ENCODE results near the gene ADAMTS12. TPM values are rescaled to one million over a fixed set of nuclear protein-coding genes. Genes with fewer than 3 reads are reported as not detected.

Gene ADAMTS12

GRCh38 chr5:33474931-33475499 is 416.8 kb downstream of the ADAMTS12 start:
- no peak overlapping the region for H3K4me2 ChIP-seq (ENCODE audit: insufficient read depth, low read length, poor library complexity, severe bottlenecking)
- H4K91ac ChIP-seq (ENCODE audit: low read depth, low read length, poor library complexity) = no peak overlapping the region
- no peak for DNase-seq (ENCODE audit: low spot score)
- no peak overlapping the region for H3K4me3 ChIP-seq (ENCODE audit: low read length in 2 of 2)
- H3K9ac ChIP-seq (ENCODE audit: low read depth, low read length, poor library complexity) = no peak overlapping the region
- no CpG with 5 or more reads among the region's 3 CpGs for WGBS, 2 donors (ENCODE audit: extremely low coverage in 2 of 2, insufficient read length in 2 of 2, insufficient replicate concordance in 1 of 2)
- H3K4me1 ChIP-seq (ENCODE audit: control insufficient read depth in 2 of 2, insufficient read depth in 1 of 2, low read depth in 1 of 2, low read length in 2 of 2) = no peaks in the 10 kb centered on the region
- no peak overlapping the region for H3K14ac ChIP-seq (ENCODE audit: low read length)
- H4K8ac ChIP-seq (ENCODE audit: low read depth, low read length) = no peak overlapping the region
- no peak overlapping the region for H3K4ac ChIP-seq (ENCODE audit: low read length)
- no peak overlapping the region for H2BK12ac ChIP-seq (ENCODE audit: low read length)
- H2BK120ac ChIP-seq (ENCODE audit: low read depth, low read length) = no peak overlapping the region
- no peaks in the 10 kb centered on the region for H3K27me3 ChIP-seq (ENCODE audit: control insufficient read depth in 3 of 3, insufficient read depth in 3 of 3, low read depth in 1 of 3, low read length in 3 of 3)
- peaks cover 0 to 6% of the 10 kb centered on the region in 2 donors for H3K9me3 ChIP-seq (replicated peaks in 1 of 2; ENCODE audit: control insufficient read depth in 2 of 2, insufficient read depth in 1 of 2, low read depth in 1 of 2, low read length in 2 of 2)
- H3K18ac ChIP-seq (ENCODE audit: low read length) = no peak overlapping the region
- no peak overlapping the region for H2AFZ ChIP-seq (ENCODE audit: low read length)
- H2BK15ac ChIP-seq (ENCODE audit: low read length) = no peak overlapping the region
- H3K79me1 ChIP-seq (ENCODE audit: low read depth, low read length) = peaks cover 1% of the 10 kb centered on the region
- no peak overlapping the region for H2BK5ac ChIP-seq (ENCODE audit: low read length)
- no peak overlapping the region for H3K23ac ChIP-seq (ENCODE audit: low read depth, low read length, poor library complexity)
- H2AK5ac ChIP-seq (ENCODE audit: low read depth, low read length) = no peak overlapping the region
- H3K27ac ChIP-seq (replicated peaks; ENCODE audit: low read length) = no peak overlapping the region
- peaks cover 15 to 90% of the 10 kb centered on the region in 2 donors for H3K36me3 ChIP-seq (replicated peaks in 1 of 2; ENCODE audit: control insufficient read depth in 2 of 2, insufficient read depth in 2 of 2, low read length in 2 of 2)

DNA sequence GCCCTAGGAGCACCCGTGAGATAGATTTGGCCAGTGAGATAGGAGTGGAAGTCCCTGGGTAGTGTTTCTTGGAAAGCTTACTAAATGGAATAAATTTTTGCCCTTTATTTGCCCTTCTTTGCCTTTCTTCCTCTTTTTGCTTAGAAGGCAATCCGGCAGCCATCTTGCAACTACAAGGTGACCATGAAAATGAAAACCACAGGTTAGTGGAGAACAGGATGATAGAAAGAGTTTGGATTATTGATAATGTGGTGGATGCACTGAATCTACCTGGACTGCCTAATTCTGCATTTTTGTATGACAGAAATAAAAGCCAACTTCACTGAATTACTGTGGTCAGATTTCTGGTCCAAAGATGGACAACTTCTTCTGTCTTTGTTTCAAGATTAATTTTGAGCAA is 417.8 kb downstream of the ADAMTS12 start:
- Histone ChIP-seq H3K27me3 (ENCODE audit: control insufficient read depth in 3 of 3, insufficient read depth in 3 of 3, low read depth in 1 of 3, low read length in 3 of 3) (no peaks in the 10 kb centered on the region), H4K8ac (ENCODE audit: low read depth, low read length) (no peak overlapping the region), H4K91ac (ENCODE audit: low read depth, low read length, poor library complexity) (no peak overlapping the region), H3K4me1 (ENCODE audit: control insufficient read depth in 2 of 2, insufficient read depth in 1 of 2, low read depth in 1 of 2, low read length in 2 of 2) (no peaks in the 10 kb centered on the region), H3K9ac (ENCODE audit: low read depth, low read length, poor library complexity) (no peak overlapping the region), H3K18ac (ENCODE audit: low read length) (no peak overlapping the region), H2BK120ac (ENCODE audit: low read depth, low read length) (no peak overlapping the region), H3K4me3 (ENCODE audit: low read length in 2 of 2) (no peak overlapping the region), H3K14ac (ENCODE audit: low read length) (no peak overlapping the region), H2BK5ac (ENCODE audit: low read length) (no peak overlapping the region), H3K4ac (ENCODE audit: low read length) (no peak overlapping the region), H3K23ac (ENCODE audit: low read depth, low read length, poor library complexity) (no peak overlapping the region), H2BK12ac (ENCODE audit: low read length) (no peak overlapping the region), H3K9me3 (replicated peaks in 1 of 2; ENCODE audit: control insufficient read depth in 2 of 2, insufficient read depth in 1 of 2, low read depth in 1 of 2, low read length in 2 of 2) (peaks cover 0 to 6% of the 10 kb centered on the region in 2 donors), H2AFZ (ENCODE audit: low read length) (no peak overlapping the region), H3K79me1 (ENCODE audit: low read depth, low read length) (no peaks in the 10 kb centered on the region), H3K36me3 (replicated peaks in 1 of 2; ENCODE audit: control insufficient read depth in 2 of 2, insufficient read depth in 2 of 2, low read length in 2 of 2) (peaks cover 17 to 94% of the 10 kb centered on the region in 2 donors), H3K27ac (replicated peaks; ENCODE audit: low read length) (no peak overlapping the region), H3K4me2 (ENCODE audit: insufficient read depth, low read length, poor library complexity, severe bottlenecking) (no peak overlapping the region), H2AK5ac (ENCODE audit: low read depth, low read length) (no peak overlapping the region), H2BK15ac (ENCODE audit: low read length) (no peak overlapping the region)
- no peak for DNase-seq (ENCODE audit: low spot score)
- no CpG with 5 or more reads among the region's 2 CpGs for WGBS, 2 donors (ENCODE audit: extremely low coverage in 2 of 2, insufficient read length in 2 of 2, insufficient replicate concordance in 1 of 2)

Small RNA genes within 50 kb of the gene (small RNA-seq; reads per million reads assigned to genes)
- gene RNU6-923P (ENCODE audit: insufficient read depth) = not detected
